Peyer's patch (tissue), 4 donors: ENCODE measurements around the gene ZNF710. TPM values are rescaled to one million over a fixed set of nuclear protein-coding genes. Genes with fewer than 3 reads are reported as not detected.
"Not testable (repeated sequence)": the region's sequence is repeated elsewhere in the genome, so short reads cannot be mapped to it uniquely, and the experiment has no call there.

Experiments used
- DNase-seq, 3 donors: peaks; one replicate each; pipeline ENCODE4 v3.0.0-alpha.2; 2017 to 2019
- H3K27ac ChIP-seq, 4 donors: fragments of 200-600 bp; sonication (generic); one replicate each; pipeline ENCODE4 v1.5.1; 2016 to 2019
- H3K27me3 ChIP-seq, 2 donors: fragments of 200-600 bp; sonication (generic); one replicate each; pipeline ENCODE4 v1.5.1; 2019
- H3K36me3 ChIP-seq, 3 donors: fragments of 200-600 bp; sonication (generic); one replicate each; pipeline ENCODE4 v1.5.1; 2016 to 2019
- H3K4me1 ChIP-seq, 4 donors: fragments of 200-600 bp; sonication (generic); one replicate each; pipeline ENCODE4 v1.5.1; 2016 to 2019
- H3K4me3 ChIP-seq, 4 donors: fragments of 200-600 bp; sonication (generic); 1 replicate in 3 of 4; 2 replicates in 1 of 4; pipeline ENCODE4 v1.5.1; 2016 to 2019; ENCODE audit warnings: mild to moderate bottlenecking in 1 of 4
- H3K9me3 ChIP-seq, 4 donors: fragments of 200-600 bp; sonication (generic); one replicate each; pipeline ENCODE4 v1.5.1; 2016 to 2019; ENCODE audit warnings: mild to moderate bottlenecking in 1 of 4
- CTCF ChIP-seq, 6 experiments: fragments of 450-650 bp in 4 of 6; fragments of 200-600 bp in 2 of 6; sonication (generic) in 1 of 6; IDR thresholded peaks; one replicate each; pipeline ENCODE4 v1.5.1; 2017 to 2019; ENCODE audit warnings: antibody characterized with exemption in 6 of 6, mild to moderate bottlenecking in 3 of 6, moderate library complexity in 1 of 6
- POLR2A ChIP-seq, 2 donors: fragments of 450-650 bp; IDR thresholded peaks; one replicate each; pipeline ENCODE4 v1.5.1; 2017; ENCODE audit warnings: antibody characterized with exemption in 2 of 2, mild to moderate bottlenecking in 2 of 2, moderate library complexity in 2 of 2
- total RNA-seq, 4 donors: library from RNA; depleted of rRNA; stranded (reverse); fragments of >200 nt; gene quantifications; one replicate each; pipeline ENCODE4 v1.1.0, GENCODE V29; 2016

Gene ZNF710
- total RNA-seq, 4 donors from 2014 or later, result 19.8 to 31.3 (median 23.2) TPM

DNA sequence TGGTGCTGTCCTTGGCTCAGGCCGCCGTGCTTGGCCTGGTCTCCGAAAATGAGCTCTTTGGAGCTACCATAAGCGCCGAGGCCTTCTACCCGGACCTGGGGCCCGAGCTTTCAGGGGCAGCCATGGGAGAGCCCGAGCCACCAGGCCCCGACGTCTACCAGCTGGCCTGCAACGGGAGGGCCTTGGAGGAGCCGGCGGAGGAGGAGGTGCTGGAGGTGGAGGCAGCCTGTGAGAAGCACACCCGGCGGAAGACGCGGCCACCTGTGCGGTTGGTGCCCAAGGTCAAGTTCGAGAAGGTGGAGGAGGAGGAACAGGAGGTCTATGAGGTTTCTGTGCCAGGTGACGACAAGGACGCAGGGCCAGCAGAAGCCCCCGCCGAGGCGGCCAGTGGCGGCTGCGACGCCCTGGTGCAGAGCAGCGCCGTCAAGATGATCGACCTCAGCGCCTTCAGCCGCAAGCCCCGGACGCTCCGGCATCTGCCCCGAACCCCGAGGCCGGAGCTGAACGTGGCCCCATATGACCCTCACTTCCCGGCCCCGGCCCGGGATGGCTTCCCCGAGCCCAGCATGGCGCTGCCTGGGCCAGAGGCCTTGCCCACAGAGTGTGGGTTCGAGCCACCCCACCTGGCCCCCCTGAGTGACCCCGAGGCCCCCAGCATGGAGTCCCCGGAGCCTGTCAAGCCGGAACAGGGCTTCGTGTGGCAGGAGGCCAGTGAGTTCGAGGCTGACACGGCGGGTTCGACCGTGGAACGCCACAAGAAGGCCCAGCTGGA is 66.2 kb downstream of the ZNF710 start:
- Histone ChIP-seq H3K27me3 (no peaks in the 10 kb centered on the region), H3K4me1 (peaks cover 0 to 36% (median 11%) of the 10 kb centered on the region in 4 donors), H3K36me3 (peaks cover 0 to 15% (median 0%) of the 10 kb centered on the region in 3 donors), H3K27ac (no peak overlapping the region), H3K9me3 (no peaks in the 10 kb centered on the region), H3K4me3 (no peak overlapping the region)
- no peak for TF ChIP-seq POLR2A (IDR thresholded peaks at IDR 0.05)
- no peak for TF ChIP-seq CTCF (IDR thresholded peaks at IDR 0.05)
- no peak for DNase-seq

DNA sequence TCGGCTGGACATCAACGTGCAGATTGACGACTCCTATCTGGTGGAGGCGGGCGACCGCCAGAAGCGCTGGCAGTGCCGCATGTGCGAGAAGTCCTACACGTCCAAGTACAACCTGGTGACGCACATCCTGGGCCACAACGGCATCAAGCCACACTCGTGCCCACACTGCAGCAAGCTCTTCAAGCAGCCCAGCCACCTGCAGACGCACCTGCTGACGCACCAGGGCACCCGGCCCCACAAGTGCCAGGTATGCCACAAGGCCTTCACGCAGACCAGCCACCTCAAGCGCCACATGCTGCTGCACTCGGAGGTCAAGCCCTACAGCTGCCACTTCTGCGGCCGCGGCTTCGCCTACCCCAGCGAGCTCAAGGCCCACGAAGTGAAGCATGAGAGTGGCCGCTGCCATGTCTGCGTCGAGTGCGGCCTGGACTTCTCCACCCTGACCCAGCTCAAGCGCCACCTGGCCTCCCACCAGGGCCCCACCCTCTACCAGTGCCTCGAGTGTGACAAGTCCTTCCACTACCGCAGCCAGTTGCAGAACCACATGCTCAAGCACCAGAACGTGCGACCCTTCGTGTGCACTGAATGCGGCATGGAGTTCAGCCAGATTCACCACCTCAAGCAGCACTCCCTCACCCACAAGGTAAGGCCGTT is 67.0 kb downstream of the ZNF710 start:
- no peak for DNase-seq
- Histone ChIP-seq H3K36me3 (peaks cover 0 to 19% (median 0%) of the 10 kb centered on the region in 3 donors), H3K9me3 (no peaks in the 10 kb centered on the region), H3K4me1 (peaks cover 0 to 29% (median 7%) of the 10 kb centered on the region in 4 donors), H3K27ac (no peak overlapping the region), H3K4me3 (no peak overlapping the region), H3K27me3 (no peaks in the 10 kb centered on the region)
- TF ChIP-seq CTCF (IDR thresholded peaks at IDR 0.05) (no peak), POLR2A (IDR thresholded peaks at IDR 0.05) (no peak)

DNA sequence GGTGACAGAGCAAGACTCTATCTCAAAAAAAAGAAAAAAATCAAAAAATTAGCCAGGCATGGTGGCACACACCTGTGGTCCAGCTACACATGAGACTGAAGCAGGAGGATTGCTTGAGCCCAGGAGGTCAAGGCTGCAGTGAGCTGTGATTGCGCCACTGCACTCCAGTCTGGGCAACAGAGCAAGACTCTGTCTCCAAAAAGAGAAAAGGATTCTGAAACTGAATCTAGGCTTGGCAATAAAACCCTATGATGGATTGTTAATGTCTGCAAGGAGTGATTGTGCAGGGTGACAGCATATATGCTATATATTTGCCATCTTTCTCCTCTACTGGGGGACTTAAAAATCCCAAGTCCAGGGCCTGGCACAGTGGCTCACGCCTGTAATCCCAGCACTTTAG is 69.5 kb downstream of the ZNF710 start:
- peaks cover 0 to 29% (median 0%) of the 10 kb centered on the region in 3 donors for H3K36me3 ChIP-seq
- DNase-seq, H3K27ac ChIP-seq, H3K9me3 ChIP-seq, H3K27me3 ChIP-seq, H3K4me1 ChIP-seq, H3K4me3 ChIP-seq: not testable (repeated sequence)

DNA sequence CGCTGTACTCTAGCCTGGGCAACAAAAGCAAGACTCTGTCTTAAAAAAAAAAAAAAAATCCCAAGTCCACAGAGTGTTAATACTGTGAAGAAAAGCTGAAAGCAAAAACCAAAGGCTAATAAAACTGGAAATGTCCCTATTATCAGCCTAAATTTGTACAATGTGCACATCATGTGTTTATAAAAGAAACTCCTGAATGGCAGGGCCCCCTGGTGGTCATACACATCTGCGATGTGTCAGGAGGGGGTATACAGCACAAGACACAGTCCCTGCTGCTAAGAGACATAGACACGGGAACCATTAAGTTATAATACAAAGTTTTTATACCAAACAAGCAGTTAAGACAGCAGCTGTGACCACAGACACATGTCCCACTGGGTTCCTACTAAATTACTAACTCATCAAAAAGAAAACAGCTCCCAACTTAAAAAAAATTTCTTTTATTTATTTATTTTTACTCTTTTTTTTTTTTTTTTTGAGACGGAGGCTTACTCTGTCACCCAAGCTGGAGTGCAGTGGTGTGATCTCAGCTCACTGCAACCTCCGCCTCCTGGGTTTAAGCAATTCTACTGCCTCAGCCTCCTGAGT is 70.2 kb downstream of the ZNF710 start:
- Histone ChIP-seq H3K27ac (no peak overlapping the region), H3K36me3 (peaks cover 0 to 36% (median 0%) of the 10 kb centered on the region in 3 donors)

DNA sequence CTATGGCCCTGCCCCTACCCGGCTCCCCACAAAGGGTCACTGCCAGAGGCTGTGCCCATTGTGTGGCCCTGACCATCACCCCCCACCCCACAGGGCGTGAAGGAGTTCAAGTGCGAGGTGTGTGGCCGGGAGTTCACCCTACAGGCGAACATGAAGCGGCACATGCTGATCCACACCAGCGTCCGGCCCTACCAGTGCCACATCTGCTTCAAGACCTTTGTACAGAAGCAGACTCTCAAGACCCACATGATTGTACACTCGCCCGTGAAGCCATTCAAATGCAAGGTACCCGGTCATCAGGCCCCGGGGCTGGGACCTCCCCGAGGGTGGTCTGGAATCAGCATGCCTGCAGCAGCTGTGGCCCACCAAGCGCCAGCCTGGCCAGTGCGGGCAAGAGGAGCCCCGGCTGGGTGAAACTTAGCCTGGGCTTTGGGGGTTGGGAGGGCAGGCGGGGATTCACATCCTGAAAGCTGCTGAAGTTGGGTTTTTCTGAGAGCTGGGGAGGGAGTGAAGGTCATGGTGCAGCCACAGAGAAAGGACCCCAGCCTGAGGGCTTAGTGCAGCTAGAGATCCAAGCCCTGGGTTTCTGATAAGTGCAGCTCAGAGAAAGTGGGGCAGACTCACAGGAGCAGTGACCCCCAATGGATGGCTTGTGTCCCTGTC is 72.0 kb downstream of the ZNF710 start:
- H3K4me3 ChIP-seq, result no peak overlapping the region
- DNase-seq, result no peak
- no peak overlapping the region for H3K27ac ChIP-seq
- H3K4me1 ChIP-seq, result peaks cover 0 to 15% (median 4%) of the 10 kb centered on the region in 4 donors
- peaks cover 0 to 35% (median 0%) of the 10 kb centered on the region in 3 donors for H3K36me3 ChIP-seq
- TF ChIP-seq CTCF (IDR thresholded peaks at IDR 0.05) (no peak), POLR2A (IDR thresholded peaks at IDR 0.05) (no peak)
- no peaks in the 10 kb centered on the region for H3K9me3 ChIP-seq
- H3K27me3 ChIP-seq, result no peaks in the 10 kb centered on the region

More for the DNA sequence above, 70.2 kb downstream of the ZNF710 start:
- Histone ChIP-seq H3K4me1 (peaks cover 0 to 15% (median 4%) of the 10 kb centered on the region in 4 donors), H3K27me3 (no peaks in the 10 kb centered on the region), H3K4me3 (no peak overlapping the region), H3K9me3 (no peaks in the 10 kb centered on the region)
- peak; percentile 74 to 94 (median 89) for DNase-seq
- TF ChIP-seq CTCF (IDR thresholded peaks at IDR 0.05) (peak; percentile 73 to 86 (median 81)), POLR2A (IDR thresholded peaks at IDR 0.05) (no peak)
